ENCODE data around the gene MYBPHL. TPM values are rescaled to one million over a fixed set of nuclear protein-coding genes. Genes with fewer than 3 reads are reported as not detected.

MYBPHL gene
- total RNA-seq, 4 donors from 2014 or later: not detected

DNA sequence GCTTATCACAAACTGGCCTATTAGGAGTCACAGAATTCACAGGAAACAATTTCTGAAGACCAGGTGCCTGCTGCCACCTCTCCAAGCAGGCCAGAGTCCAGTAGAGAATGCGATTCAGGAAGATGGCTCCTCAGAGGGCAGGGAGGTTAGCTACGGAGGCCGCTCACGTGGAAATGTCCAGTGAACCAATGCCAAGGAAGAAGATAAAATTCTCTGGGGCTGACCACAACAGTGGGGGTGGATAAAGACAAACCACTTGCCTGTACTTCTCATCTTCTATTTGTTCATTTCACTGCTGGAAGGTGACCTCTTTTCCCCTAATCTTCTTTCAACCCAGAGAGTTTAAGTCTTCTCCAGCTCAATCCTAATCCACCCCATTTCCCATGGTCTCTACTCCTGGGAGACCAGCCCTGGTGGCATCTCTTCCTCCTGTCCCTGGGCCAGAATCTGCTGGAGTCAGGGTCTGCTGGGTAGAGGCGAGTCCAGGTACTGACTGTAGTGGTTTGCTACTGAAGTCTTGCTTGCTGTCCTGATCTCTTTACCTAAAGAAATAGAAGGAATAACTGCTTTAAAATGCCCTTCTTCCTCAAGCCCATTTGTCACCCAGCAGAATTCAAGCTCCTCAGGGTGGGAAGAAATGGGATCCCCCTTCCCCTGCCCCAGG lies 27.1 kb downstream of the MYBPHL start:
- Histone ChIP-seq H3K4me3 (no peak overlapping the region), H3K36me3 (peaks cover 0 to 25% (median 0%) of the 10 kb centered on the region in 3 donors), H3K4me1 (peaks cover 19 to 79% (median 39%) of the 10 kb centered on the region in 3 donors), H3K9me3 (no peaks in the 10 kb centered on the region), H3K27me3 (no peaks in the 10 kb centered on the region), H3K27ac (peak overlapping the region in 1 of 4 donors; percentile 33)
- intact Hi-C loops (cut with DNase I): loop anchor here (5.0 kb wide), 1 partner anchor 123 kb away; no protein-coding TSS in a partner anchor
- 86 to 95% methylated on average over 4 of the region's 5 CpGs for WGBS, 2 donors
- no peak for TF ChIP-seq POLR2A (IDR thresholded peaks at IDR 0.05)
- TF ChIP-seq, protein P1, sequence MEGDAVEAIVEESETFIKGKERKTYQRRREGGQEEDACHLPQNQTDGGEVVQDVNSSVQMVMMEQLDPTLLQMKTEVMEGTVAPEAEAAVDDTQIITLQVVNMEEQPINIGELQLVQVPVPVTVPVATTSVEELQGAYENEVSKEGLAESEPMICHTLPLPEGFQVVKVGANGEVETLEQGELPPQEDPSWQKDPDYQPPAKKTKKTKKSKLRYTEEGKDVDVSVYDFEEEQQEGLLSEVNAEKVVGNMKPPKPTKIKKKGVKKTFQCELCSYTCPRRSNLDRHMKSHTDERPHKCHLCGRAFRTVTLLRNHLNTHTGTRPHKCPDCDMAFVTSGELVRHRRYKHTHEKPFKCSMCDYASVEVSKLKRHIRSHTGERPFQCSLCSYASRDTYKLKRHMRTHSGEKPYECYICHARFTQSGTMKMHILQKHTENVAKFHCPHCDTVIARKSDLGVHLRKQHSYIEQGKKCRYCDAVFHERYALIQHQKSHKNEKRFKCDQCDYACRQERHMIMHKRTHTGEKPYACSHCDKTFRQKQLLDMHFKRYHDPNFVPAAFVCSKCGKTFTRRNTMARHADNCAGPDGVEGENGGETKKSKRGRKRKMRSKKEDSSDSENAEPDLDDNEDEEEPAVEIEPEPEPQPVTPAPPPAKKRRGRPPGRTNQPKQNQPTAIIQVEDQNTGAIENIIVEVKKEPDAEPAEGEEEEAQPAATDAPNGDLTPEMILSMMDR (IDR thresholded peaks at IDR 0.05): no peak
- no peak for DNase-seq

DNA sequence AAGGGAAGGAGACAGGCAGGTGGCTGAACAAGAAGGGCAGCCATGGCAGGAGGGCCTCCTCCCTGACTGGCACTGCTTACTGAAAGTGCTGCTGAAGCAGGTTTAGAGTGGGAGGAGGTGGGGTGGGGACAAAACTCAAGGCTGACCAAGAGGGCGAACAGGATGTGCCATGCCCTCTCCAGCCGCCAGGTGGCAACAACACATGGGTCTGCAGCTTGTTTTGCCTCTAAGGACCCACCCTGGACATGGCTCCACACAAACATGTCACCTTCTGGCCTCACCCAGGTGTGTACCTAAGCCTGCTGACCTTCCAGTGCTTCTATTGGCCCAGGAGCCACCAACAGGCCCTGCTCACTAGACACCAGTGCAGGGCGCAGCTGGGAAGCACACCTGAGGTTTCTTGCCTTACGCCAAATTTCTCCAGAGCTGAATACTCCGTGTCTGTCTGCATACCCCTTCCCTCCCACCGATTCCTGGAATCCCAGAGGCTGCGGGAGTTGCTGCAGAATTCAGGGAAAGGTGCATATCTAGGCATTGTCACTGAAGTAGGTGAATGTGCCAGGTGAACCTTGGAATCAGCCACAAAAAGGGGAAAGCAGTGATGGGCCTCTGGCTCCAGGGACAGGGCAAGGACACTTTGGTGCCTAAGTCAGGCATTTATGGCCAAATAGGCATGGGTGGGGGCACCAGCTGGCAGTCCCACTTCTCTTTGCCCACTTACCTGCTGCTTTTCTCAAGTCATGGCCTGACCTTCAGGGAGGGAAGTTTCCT lies 29.2 kb downstream of the MYBPHL start:
- 53 to 56% methylated on average over 5 to 6 of the region's 7 CpGs for WGBS, 2 donors
- Histone ChIP-seq H3K4me3 (no peak overlapping the region), H3K27me3 (no peaks in the 10 kb centered on the region), H3K4me1 (peaks cover 34 to 85% (median 57%) of the 10 kb centered on the region in 3 donors), H3K9me3 (no peaks in the 10 kb centered on the region), H3K36me3 (peaks cover 0 to 35% (median 0%) of the 10 kb centered on the region in 3 donors), H3K27ac (peak overlapping the region; percentile 59 to 93 (median 86))
- no peak for TF ChIP-seq POLR2A (IDR thresholded peaks at IDR 0.05)
- TF ChIP-seq, protein P1 (IDR thresholded peaks at IDR 0.05): peak; percentile 69 to 94 (median 89)
- intact Hi-C loops (cut with DNase I): loop anchor here (5.0 kb wide), 1 partner anchor 125 kb away; no protein-coding TSS in a partner anchor
- DNase-seq: peak; percentile 19

DNA sequence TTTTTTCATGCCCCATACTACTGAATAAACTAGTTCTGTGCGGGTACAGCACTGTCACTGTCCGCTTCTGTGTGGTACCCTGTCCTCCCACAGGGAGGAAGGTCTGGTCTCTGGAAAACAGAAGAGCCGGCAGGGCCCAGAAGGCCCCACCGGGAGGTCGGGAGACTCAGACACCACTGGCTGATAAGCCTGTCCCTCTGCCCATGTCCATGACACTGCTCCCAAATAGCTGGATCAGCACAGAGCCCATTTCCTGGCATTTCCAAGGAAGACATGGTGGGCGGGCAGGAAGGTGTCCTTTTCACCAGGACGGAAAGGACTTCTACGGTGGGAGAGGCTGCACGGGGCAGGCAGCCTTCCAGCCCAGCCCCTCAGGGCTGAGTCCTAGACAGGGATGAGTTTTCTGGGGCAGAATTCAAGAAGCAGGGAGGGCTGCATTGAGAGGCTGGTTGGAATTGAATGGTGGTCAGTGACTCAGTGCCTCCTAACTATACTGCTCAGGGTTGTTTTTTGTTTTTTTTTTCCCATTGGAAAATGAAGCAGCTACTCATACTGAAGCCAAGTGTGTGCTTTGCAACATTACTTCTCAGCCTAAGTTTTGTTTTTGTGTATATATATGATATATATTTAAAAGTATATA lies 31.0 kb downstream of the MYBPHL start:
- intact Hi-C loops (cut with DNase I): loop anchor here (5.0 kb wide), 1 partner anchor 126 kb away; no protein-coding TSS in a partner anchor
- H3K36me3 ChIP-seq: peaks cover 0 to 53% (median 0%) of the 10 kb centered on the region in 3 donors
- DNase-seq: no peak
- H3K9me3 ChIP-seq: no peaks in the 10 kb centered on the region
- peak overlapping the region; percentile 85 to 93 (median 88) for H3K27ac ChIP-seq
- H3K4me3 ChIP-seq: no peak overlapping the region
- no peak for TF ChIP-seq POLR2A (IDR thresholded peaks at IDR 0.05)
- TF ChIP-seq, protein P1 (IDR thresholded peaks at IDR 0.05): no peak
- 50 to 61% methylated on average over 4 to 8 of the region's 9 CpGs for WGBS, 2 donors
- no peaks in the 10 kb centered on the region for H3K27me3 ChIP-seq
- peaks cover 23 to 71% (median 44%) of the 10 kb centered on the region in 3 donors for H3K4me1 ChIP-seq

DNA sequence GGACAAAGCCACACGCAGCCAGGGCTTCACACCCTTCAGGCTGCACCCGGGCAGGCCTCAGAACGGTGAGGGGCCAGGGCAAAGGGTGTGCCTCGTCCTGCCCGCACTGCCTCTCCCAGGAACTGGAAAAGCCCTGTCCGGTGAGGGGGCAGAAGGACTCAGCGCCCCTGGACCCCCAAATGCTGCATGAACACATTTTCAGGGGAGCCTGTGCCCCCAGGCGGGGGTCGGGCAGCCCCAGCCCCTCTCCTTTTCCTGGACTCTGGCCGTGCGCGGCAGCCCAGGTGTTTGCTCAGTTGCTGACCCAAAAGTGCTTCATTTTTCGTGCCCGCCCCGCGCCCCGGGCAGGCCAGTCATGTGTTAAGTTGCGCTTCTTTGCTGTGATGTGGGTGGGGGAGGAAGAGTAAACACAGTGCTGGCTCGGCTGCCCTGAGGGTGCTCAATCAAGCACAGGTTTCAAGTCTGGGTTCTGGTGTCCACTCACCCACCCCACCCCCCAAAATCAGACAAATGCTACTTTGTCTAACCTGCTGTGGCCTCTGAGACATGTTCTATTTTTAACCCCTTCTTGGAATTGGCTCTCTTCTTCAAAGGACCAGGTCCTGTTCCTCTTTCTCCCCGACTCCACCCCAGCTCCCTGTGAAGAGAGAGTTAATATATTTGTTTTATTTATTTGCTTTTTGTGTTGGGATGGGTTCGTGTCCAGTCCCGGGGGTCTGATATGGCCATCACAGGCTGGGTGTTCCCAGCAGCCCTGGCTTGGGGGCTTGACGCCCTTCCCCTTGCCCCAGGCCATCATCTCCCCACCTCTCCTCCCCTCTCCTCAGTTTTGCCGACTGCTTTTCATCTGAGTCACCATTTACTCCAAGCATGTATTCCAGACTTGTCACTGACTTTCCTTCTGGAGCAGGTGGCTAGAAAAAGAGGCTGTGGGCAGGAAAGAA lies 32.0 kb downstream of the MYBPHL start:
- Histone ChIP-seq H3K27me3 (no peaks in the 10 kb centered on the region), H3K4me3 (peak overlapping the region in 2 of 4 donors; percentile 26 to 51), H3K27ac (peak overlapping the region; percentile 85 to 93 (median 88)), H3K9me3 (no peaks in the 10 kb centered on the region), H3K36me3 (peaks cover 0 to 53% (median 0%) of the 10 kb centered on the region in 3 donors), H3K4me1 (peaks cover 23 to 61% (median 44%) of the 10 kb centered on the region in 3 donors)
- no peak for DNase-seq
- 29 to 36% methylated on average over 13 of the region's 24 CpGs for WGBS, 2 donors
- intact Hi-C loops (cut with DNase I): loop anchor here (5.0 kb wide), 1 partner anchor 127 kb away; no protein-coding TSS in a partner anchor
- TF ChIP-seq POLR2A (IDR thresholded peaks at IDR 0.05): no peak
- TF ChIP-seq, protein P1 (IDR thresholded peaks at IDR 0.05): no peak
